IMR-90 (cell line): ENCODE measurements around the gene GABPB2. TPM values are rescaled to one million over a fixed set of nuclear protein-coding genes. Genes with fewer than 3 reads are reported as not detected.

ENCODE experiments used
- ATAC-seq: fragments of 200-7000 bp; cut with Tn5 transposase; 2 replicates; pipeline ENCODE4 v1.9.1; 2020; ENCODE audit warnings: low read depth, mild to moderate bottlenecking, moderate library complexity
- BruUV-seq: library from RNA; stranded (reverse); fragments of 400-500 nt; replicated peaks from 2 replicates; lab custom pipeline; 2021; lab: Mats Ljungman, UMichigan
- CTCF ChIA-PET: fragments of 300-600 bp; formaldehyde crosslinking; extraction: SDS; loops from one replicate; lab custom pipeline; 2021; ENCODE audit warnings: antibody characterized with exemption; lab: Yijun Ruan, JAX
- POLR2A ChIA-PET: fragments of 300-600 bp; sonication (Branson Sonifier 250); formaldehyde crosslinking; loops from one replicate; lab custom pipeline; 2022; ENCODE audit warnings: antibody characterized with exemption; ENCODE audit not compliant: unreplicated experiment; lab: Charles Lee
- DNase-seq: peaks from one replicate; pipeline ENCODE4 v3.0.0; 2013
- H2AFZ ChIP-seq: replicated peaks from 2 replicates; pipeline ENCODE3; 2013; ENCODE audit warnings: low read length, mild to moderate bottlenecking; ENCODE audit not compliant: poor library complexity
- H2AK5ac ChIP-seq: 2 replicates; pipeline ENCODE4 v1.6.1; 2013; ENCODE audit warnings: low read depth, low read length, inconsistent platforms
- H2AK9ac ChIP-seq: replicated peaks from 2 replicates; pipeline ENCODE3; 2013; ENCODE audit warnings: mild to moderate bottlenecking, low read depth, low read length, moderate library complexity; ENCODE audit not compliant: poor library complexity
- H2BK120ac ChIP-seq: 2 replicates; pipeline ENCODE4 v1.6.1; 2013; ENCODE audit warnings: low read depth, low read length, inconsistent platforms
- H2BK15ac ChIP-seq: 3 replicates; pipeline ENCODE4 v1.6.1; 2013; ENCODE audit warnings: low read depth, low read length, inconsistent platforms
- H2BK20ac ChIP-seq: 2 replicates; pipeline ENCODE4 v1.6.1; 2013; ENCODE audit warnings: low read depth, mild to moderate bottlenecking, inconsistent platforms, low read length, moderate library complexity
- H2BK5ac ChIP-seq: 2 replicates; pipeline ENCODE4 v1.6.1; 2013; ENCODE audit warnings: mild to moderate bottlenecking, low read depth, low read length, inconsistent platforms; ENCODE audit not compliant: poor library complexity, severe bottlenecking
- H3K14ac ChIP-seq: replicated peaks from 2 replicates; pipeline ENCODE4 v1.6.1; 2013; ENCODE audit warnings: low read depth, low read length, inconsistent platforms
- H3K18ac ChIP-seq: 2 replicates; pipeline ENCODE4 v1.6.1; 2013; ENCODE audit warnings: low read depth, low read length, control low read depth
- H3K23ac ChIP-seq: 2 replicates; pipeline ENCODE4 v1.6.1; 2013; ENCODE audit warnings: low read depth, low read length, inconsistent platforms
- H3K27ac ChIP-seq: 2 replicates; pipeline ENCODE4 v1.5.1; 2013; ENCODE audit warnings: mild to moderate bottlenecking, control low read depth, low read length; ENCODE audit not compliant: insufficient read depth
- H3K27me3 ChIP-seq: 2 replicates; pipeline ENCODE4 v1.6.1; 2013; ENCODE audit warnings: low read length; ENCODE audit not compliant: control insufficient read depth, insufficient read depth
- H3K36me3 ChIP-seq: 2 replicates; pipeline ENCODE4 v1.6.1; 2013; ENCODE audit warnings: low read length, mixed read lengths; ENCODE audit not compliant: control insufficient read depth, insufficient read depth
- H3K4ac ChIP-seq: 2 replicates; pipeline ENCODE4 v1.6.1; 2013; ENCODE audit warnings: low read depth, low read length, inconsistent platforms
- H3K4me1 ChIP-seq: 2 replicates; pipeline ENCODE4 v1.6.1; 2013; ENCODE audit warnings: low read length, mixed read lengths; ENCODE audit not compliant: control insufficient read depth, insufficient read depth
- H3K4me2 ChIP-seq: 2 replicates; pipeline ENCODE4 v1.6.1; 2013; ENCODE audit warnings: low read depth, mild to moderate bottlenecking, control low read depth, low read length, moderate library complexity
- H3K4me3 ChIP-seq: 2 replicates; pipeline ENCODE4 v1.5.1; 2013; ENCODE audit warnings: low read depth, mild to moderate bottlenecking, control low read depth, low read length, moderate library complexity; ENCODE audit not compliant: insufficient read depth
- H3K56ac ChIP-seq: 2 replicates; pipeline ENCODE4 v1.6.1; 2013; ENCODE audit warnings: low read length, inconsistent platforms; ENCODE audit not compliant: insufficient read depth; ENCODE audit errors: extremely low read depth
- H3K79me1 ChIP-seq, 2 experiments: 2 replicates each; pipeline ENCODE4 v1.6.1; 2013; ENCODE audit warnings: low read length in 2 of 2, inconsistent platforms in 1 of 2, low read depth in 1 of 2
- H3K9ac ChIP-seq: 2 replicates; pipeline ENCODE4 v1.6.1; 2013; ENCODE audit warnings: low read depth, low read length, control low read depth
- H3K9me1 ChIP-seq: 2 replicates; pipeline ENCODE4 v1.6.1; 2013; ENCODE audit warnings: low read length, inconsistent platforms; ENCODE audit not compliant: insufficient read depth
- H3K9me3 ChIP-seq: 2 replicates; pipeline ENCODE4 v1.6.1; 2013; ENCODE audit warnings: low read length; ENCODE audit not compliant: control insufficient read depth, insufficient read depth
- H4K20me1 ChIP-seq: 2 replicates; pipeline ENCODE4 v1.6.1; 2013; ENCODE audit warnings: low read length, inconsistent platforms; ENCODE audit not compliant: insufficient read depth
- H4K5ac ChIP-seq: 2 replicates; pipeline ENCODE4 v1.6.1; 2013; ENCODE audit warnings: mild to moderate bottlenecking, low read depth, low read length, control low read depth
- H4K8ac ChIP-seq, 2 experiments: 2 replicates each; pipeline ENCODE4 v1.6.1; 2013; ENCODE audit warnings: low read depth in 2 of 2, low read length in 2 of 2, control low read depth in 1 of 2, inconsistent platforms in 1 of 2
- H4K91ac ChIP-seq: 2 replicates; pipeline ENCODE4 v1.6.1; 2013; ENCODE audit warnings: low read depth, low read length, inconsistent platforms; ENCODE audit not compliant: insufficient read depth
- BHLHE40 ChIP-seq: fragments of 150-350 bp; IDR thresholded peaks from 2 replicates; pipeline ENCODE4 v1.6.1; 2016; ENCODE audit warnings: mild to moderate bottlenecking, low read depth, low read length
- CHD1 ChIP-seq: IDR thresholded peaks from 2 replicates; pipeline ENCODE4 v1.6.1; 2012; ENCODE audit warnings: low read depth, low read length, improper control_type of control experiment
- CTCF ChIP-seq: conservative IDR thresholded peaks from 2 replicates; pipeline ENCODE4 v1.5.1; 2012; ENCODE audit warnings: mild to moderate bottlenecking, low read depth, low read length, improper control_type of control experiment
- FOS ChIP-seq: fragments of 150-350 bp; IDR thresholded peaks from 2 replicates; pipeline ENCODE4 v1.6.1; 2016; ENCODE audit warnings: low read depth, low read length
- MAFK ChIP-seq: IDR thresholded peaks from 2 replicates; pipeline ENCODE4 v1.6.1; 2012; ENCODE audit warnings: low read depth, low read length, improper control_type of control experiment
- MAZ ChIP-seq: IDR thresholded peaks from 2 replicates; pipeline ENCODE4 v1.6.1; 2012; ENCODE audit warnings: low read depth, mild to moderate bottlenecking, low read length, improper control_type of control experiment, moderate library complexity, borderline replicate concordance
- MXI1 ChIP-seq: IDR thresholded peaks from 2 replicates; pipeline ENCODE4 v1.6.1; 2012; ENCODE audit warnings: low read depth, mild to moderate bottlenecking, low read length, moderate library complexity, borderline replicate concordance
- NFE2L2 ChIP-seq: fragments of 150-350 bp; IDR thresholded peaks from 2 replicates; pipeline ENCODE4 v1.6.1; 2016; ENCODE audit warnings: low read depth, mild to moderate bottlenecking, low read length
- POLR2A ChIP-seq: IDR thresholded peaks from 2 replicates; pipeline ENCODE4 v1.6.1; 2012; ENCODE audit warnings: mild to moderate bottlenecking, low read depth, low read length
- RAD21 ChIP-seq: IDR thresholded peaks from 2 replicates; pipeline ENCODE4 v1.6.1; 2012; ENCODE audit warnings: low read length, improper control_type of control experiment
- RCOR1 ChIP-seq: IDR thresholded peaks from 2 replicates; pipeline ENCODE4 v1.6.1; 2012; ENCODE audit warnings: mild to moderate bottlenecking, low read length, improper control_type of control experiment; ENCODE audit not compliant: insufficient replicate concordance
- RFX5 ChIP-seq: IDR thresholded peaks from 2 replicates; pipeline ENCODE4 v1.8.0; 2012; ENCODE audit warnings: low read depth, mild to moderate bottlenecking, low read length, moderate library complexity
- SMC3 ChIP-seq: fragments of 150-350 bp; IDR thresholded peaks from 2 replicates; pipeline ENCODE4 v1.6.1; 2016; ENCODE audit warnings: low read depth, mild to moderate bottlenecking, antibody characterized with exemption, low read length, moderate library complexity
- WGBS, 2 experiments: methylation state at CpG; one replicate each; pipeline versions ENCODE4 v1.1.5 to v1.1.7; 2013; ENCODE audit warnings: missing lambda C conversion rate in 2 of 2; ENCODE audit not compliant: insufficient read length in 1 of 2; ENCODE audit errors: extremely low coverage in 2 of 2; 5-methylcytosine and 5-hydroxymethylcytosine counted together
- dilution Hi-C: fragments of 300-500 bp; cut with HindIII; formaldehyde crosslinking; loops from one replicate; pipeline ENCODE4 v1.14.3; 2018; ENCODE audit warnings: low sequenced_read_pairs; ENCODE audit not compliant: unreplicated experiment
- in situ Hi-C: fragments of 300-500 bp; cut with MboI; formaldehyde crosslinking; loops from 3 replicates; pipeline ENCODE4 v1.14.3; 2019; ENCODE audit warnings: low sequenced_read_pairs, inconsistent platforms, mixed read lengths
- intact Hi-C: fragments of 100-400 bp; cut with micrococcal nuclease; formaldehyde crosslinking; loops from 2 replicates; pipeline ENCODE4 v1.10.0; 2022
- polyA plus RNA-seq, 3 experiments: library from polyadenylated mRNA; depleted of rRNA; stranded (reverse); fragments of >200 nt; gene quantifications; 2 replicates each; pipeline ENCODE4 v1.2.3, GENCODE V29; 2012; ENCODE audit warnings: low replicate concordance in 1 of 3
- total RNA-seq: library from RNA; depleted of rRNA; stranded (reverse); fragments of >200 nt; gene quantifications from 2 replicates; pipeline ENCODE4 v1.2.3, GENCODE V29; 2012

GABPB2 gene
- total and polyA plus RNA-seq, 2 of the 4 experiments (the other 2 are of a cell fraction) = 7.5 to 12.9 TPM

- Histone ChIP-seq H2AFZ (no peak within 1 kb of the TSS), H4K5ac (no peak within 1 kb of the TSS), H3K18ac (no peak within 1 kb of the TSS), H3K9me3 (no peaks in the 10 kb centered on the region), H3K23ac (no peak within 1 kb of the TSS), H3K9ac (no peak within 1 kb of the TSS), H2BK20ac (no peak within 1 kb of the TSS), H2AK9ac (peak within 1 kb of the TSS; percentile 76), H2BK15ac (no peak within 1 kb of the TSS), H3K4me3 (no peak within 1 kb of the TSS), H3K9me1 (no peaks in the 10 kb centered on the region), H2BK5ac (no peak within 1 kb of the TSS), H2BK120ac (no peak within 1 kb of the TSS), H3K14ac (no peak within 1 kb of the TSS), H3K27me3 (no peaks in the 10 kb centered on the region), H3K79me1 (no peaks in the 10 kb centered on the region), H3K4me1 (no peaks in the 10 kb centered on the region), H3K27ac (no peak within 1 kb of the TSS), H4K8ac (no peak within 1 kb of the TSS), H3K36me3 (peaks cover 16% of the 10 kb centered on the region), H3K56ac (no peak within 1 kb of the TSS), H2AK5ac (no peak within 1 kb of the TSS), H4K91ac (no peak within 1 kb of the TSS), H3K4me2 (no peak within 1 kb of the TSS), H3K4ac (no peak within 1 kb of the TSS), H4K20me1 (no peaks in the 10 kb centered on the region)
- POLR2A ChIA-PET = no interaction called here
- intact Hi-C loops = no loop called here
- TF ChIP-seq RAD21 (no peak), CHD1 (no peak), MXI1 (no peak), RFX5 (no peak), MAZ (no peak), SMC3 (no peak), CTCF (no peak), POLR2A (no peak), RCOR1 (no peak), BHLHE40 (no peak), MAFK (no peak), FOS (no peak), NFE2L2 (no peak)
- in situ Hi-C loops = loop anchor here (10.0 kb wide), 1 partner anchor 62 kb away; the partner anchor contains the start of gene CERS2
- whole genome bisulfite sequencing, 2 experiments = no CpG with 5 or more reads among the region's 2 CpGs
- BruUV-seq = no TSS peak
- DNase-seq (no peak), ATAC-seq (no peak)
- CTCF ChIA-PET = interaction anchor here (0.6 kb wide), 1 partner anchor 12 kb away, joined by 3 read pairs; no protein-coding TSS in a partner anchor
- dilution Hi-C loops = no loop called here
These were observed 34.2 kb upstream of the GABPB2 start, which contains the start of gene BNIPL for GRCh38 chr1:151036356-151036755. Gene BNIPL (plus strand): TSS chr1:151036586. CDS start chr1:151036726, 140 bp downstream.
